GM19468 (cell line): Measurements from ENCODE around the gene DLG2.

Source experiments
- ATAC-seq: cut with Tn5 transposase; IDR thresholded peaks from one replicate; pipeline ENCODE4 v1.9.1; 2021; ENCODE audit warnings: mild to moderate bottlenecking, moderate library complexity, moderate number of reproducible peaks; ENCODE audit not compliant: unreplicated experiment; ENCODE audit errors: extremely low read depth

The DLG2 gene

DNA sequence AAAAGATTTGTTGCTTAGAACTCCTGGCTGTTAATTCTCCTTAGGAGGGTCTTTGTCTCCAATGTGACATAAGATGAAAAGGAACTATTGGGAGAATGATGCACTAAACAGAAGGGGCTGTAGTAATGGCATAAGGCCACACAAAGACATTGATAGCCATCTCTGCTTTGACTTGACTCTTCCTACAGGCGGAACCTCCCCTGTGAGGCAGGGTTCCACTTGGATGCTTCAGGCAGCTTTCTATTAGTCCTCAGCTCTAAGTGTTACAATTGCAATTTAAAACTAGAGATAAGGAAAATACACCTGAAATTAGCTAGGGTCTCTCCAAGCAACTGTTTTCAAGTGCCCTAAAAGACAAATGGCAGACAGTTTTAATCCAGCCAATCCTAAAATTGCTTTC lies 1949.4 kb downstream of the DLG2 start:
- no peak for ATAC-seq

DNA sequence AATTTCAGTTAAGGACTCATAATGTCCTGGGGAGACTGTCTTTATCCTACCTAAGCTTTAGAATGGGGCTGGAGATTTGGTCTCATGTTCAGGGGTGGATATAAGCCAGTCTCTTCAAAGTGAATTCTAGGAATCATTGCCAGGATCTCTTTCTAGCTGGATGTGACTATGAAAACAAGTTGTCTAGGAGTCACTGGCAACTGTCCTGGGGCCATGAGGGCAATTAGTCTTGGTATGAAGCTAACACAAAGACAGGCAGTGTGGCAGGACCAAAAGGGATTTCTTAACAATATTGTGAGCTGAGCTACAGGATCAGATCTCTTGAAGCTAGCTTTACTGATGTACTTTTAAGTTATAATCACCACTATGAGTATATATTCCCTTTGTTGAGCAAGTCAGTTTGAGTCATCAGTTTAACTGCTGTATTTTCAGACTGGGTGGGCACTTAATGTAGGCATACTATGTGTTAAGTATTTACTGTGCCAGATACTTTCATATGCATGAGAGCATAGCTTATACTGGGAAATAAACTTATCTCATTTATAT lies 1951.0 kb downstream of the DLG2 start:
- ATAC-seq: no peak

DNA sequence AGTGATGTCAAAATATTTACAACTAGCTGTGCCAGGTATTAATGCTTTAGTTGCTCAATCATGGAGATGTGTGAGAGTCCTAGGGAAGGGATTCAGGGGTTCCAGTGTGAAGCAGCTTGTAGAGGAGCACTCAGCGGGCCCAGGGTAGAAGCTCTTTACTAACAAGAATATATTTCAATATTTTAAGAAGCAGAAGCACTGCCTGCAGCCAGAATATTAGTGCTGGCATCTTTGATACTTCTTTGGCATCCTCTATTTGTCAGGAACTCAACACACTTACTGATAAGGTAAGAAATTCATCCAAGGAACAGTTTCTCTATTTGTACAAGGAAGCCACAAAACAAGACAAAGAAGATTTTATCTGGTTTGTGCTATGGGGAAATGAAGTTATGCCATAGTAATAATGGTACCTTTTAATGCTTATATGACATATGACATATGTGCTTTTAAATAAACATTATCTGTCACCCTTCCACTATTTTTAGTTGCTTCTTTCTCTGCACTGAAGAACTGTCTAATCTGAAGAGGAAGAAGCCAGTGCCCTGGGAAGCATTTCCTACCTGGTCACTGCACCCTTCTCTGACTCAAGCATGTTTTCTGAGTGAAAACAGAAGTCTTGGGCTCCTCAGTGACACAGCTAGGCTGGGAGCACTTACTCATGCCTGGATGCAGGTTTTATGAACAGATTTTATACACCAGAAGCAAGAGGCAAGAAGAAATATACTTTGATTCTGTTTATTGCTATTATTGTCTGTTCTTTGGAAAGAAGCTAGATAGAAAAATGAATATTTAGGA lies 1952.8 kb downstream of the DLG2 start:
- ATAC-seq: no peak

DNA sequence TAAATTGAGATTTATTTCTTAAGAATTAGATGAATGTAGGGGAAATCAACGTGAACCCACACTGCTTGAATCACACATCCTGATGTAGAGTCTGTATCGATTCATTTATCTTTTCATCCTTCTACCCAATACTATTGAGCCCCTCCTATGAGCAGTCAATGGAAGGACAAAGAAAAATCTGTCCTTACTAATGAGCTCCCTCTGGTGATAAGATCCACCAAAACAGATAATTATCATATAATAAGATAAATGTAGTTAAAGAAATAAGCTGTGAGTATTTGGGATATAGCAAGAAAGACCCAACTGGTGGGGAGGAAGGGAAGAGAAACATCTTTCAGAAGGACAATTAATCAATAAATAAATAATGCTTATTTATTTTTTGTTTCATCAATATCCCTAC lies 1955.9 kb downstream of the DLG2 start:
- no peak for ATAC-seq

DNA sequence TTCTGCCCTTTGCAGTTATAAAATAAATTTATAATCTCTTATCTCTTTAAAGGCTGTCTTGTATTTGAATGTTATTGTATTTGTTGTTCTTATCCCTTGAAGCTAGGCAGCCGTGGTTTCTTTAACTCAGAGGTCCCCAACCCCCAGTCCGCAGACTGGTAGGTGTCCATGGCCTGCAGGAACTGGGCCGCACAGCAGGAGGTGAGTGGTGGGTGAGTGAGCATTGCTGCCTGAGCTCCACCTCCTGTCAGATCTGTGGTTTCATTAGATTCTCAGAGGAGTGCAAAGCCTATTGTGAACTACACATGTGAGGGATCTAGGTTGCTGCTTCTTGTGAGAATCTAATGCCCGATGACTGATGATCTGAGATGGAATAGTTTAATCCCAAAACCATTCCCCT lies 1961.0 kb downstream of the DLG2 start:
- ATAC-seq: no peak

DNA sequence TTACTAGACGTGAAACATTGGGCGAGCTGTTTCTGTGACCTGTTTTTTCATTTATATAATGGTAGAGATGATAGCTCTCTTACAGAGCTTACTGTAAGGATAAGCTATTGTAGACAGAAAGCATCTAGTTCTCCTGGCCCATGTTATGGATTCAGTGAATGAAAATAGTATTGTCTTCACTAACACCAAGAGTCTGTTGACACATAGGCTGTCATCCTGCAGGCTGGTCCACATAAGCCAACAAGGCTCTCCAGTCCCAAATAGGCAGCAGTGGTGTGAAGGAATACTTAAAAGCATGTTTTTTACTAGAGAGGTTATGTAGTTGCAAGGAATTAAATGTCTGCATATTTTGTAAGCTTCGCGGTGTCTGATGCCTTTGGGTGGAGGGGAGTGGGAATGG lies 1963.2 kb downstream of the DLG2 start:
- ATAC-seq: no peak

DNA sequence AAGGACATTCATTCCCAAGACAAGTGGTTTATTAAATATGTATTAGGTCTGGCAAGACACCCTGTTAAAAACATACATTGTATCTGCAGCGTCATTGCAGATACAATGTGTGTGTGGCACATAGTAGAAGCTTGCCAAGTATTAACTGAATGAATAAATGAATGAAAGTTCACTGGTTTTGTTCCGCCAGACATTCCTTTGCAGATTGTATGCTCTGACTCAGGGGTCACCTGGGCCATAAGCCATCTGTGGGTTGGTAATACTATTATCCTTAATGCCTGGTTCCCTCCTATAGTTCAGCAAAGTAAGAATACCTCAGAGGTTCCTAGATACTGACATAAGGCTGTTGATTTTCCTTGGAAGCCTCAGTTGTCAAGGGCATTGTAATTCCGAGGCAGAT lies 1963.7 kb downstream of the DLG2 start:
- ATAC-seq: no peak

DNA sequence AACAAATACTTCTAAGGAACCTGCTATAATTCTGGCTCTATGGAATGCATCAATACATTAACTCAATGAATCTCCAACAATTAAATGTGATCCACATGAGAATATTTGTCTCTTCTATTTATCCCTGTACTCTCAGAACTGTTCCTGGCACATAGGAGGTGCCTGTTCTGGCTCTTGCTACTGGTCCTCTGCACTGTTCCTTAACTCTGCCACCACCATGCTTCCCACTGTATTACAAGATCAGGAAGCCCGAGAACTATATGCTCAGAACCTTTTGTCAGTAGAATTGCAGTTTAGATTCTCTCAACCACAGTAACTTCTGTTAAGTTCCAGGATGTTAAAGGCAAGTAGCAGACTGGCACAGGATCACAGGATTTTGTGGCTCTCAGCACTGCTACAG lies 1964.7 kb downstream of the DLG2 start:
- no peak for ATAC-seq

DNA sequence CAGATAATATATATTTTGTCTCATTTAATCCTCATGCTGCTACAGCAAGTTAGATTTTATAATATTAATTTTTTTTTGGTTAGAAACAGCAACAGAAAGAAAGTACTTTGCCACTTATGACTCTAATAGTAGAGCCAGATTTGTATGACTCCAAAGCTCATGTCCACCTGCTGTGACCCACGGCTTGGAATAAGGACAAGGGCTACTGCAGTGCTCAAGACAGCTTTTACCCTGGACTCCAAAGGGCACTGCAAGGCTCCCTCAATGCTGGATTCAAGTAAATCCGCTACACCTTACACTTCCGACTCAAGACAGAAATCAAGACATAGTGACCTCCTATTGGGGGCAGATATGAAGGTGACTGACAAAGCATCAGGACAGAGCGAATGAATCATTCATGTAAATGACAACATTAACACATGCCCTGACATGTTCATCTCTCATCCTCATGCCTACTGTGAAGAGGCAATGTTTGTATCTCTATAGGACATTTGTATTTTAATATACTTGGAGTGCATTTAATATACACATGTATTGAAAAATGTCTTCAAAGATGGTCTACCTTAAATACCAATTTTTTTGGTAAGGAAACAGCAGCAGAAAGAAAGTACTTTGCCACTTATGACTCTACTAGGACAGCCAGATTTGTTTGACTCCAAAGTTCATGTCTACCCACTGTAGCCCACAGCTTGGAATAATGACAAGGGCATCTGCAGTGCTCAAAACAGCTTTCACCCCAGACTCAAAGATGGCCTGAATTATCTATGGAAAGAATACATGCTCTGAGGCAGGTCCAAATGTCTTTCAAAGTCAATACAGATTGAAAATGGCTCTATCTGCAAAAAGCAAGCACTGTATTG lies 1965.4 kb downstream of the DLG2 start:
- no peak for ATAC-seq

DNA sequence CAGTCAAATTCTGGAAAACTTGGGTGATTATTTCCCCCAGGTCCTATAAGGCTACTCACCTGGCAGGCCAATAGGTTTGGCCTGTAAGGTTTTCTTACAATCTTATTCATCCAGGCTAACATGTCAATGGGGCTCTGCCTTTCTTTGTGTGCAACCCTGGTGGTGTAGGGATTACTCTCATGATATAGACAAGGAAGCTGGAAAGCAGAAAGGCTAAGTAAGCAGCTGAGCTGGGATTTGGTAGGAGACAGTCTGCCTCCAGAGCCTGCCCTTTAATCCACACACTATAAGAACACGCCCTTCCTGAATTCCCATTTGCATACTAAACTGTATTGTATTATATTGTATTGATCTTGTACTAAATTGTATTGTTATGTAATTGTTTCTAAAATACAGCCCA lies 1967.7 kb downstream of the DLG2 start:
- no peak for ATAC-seq

DNA sequence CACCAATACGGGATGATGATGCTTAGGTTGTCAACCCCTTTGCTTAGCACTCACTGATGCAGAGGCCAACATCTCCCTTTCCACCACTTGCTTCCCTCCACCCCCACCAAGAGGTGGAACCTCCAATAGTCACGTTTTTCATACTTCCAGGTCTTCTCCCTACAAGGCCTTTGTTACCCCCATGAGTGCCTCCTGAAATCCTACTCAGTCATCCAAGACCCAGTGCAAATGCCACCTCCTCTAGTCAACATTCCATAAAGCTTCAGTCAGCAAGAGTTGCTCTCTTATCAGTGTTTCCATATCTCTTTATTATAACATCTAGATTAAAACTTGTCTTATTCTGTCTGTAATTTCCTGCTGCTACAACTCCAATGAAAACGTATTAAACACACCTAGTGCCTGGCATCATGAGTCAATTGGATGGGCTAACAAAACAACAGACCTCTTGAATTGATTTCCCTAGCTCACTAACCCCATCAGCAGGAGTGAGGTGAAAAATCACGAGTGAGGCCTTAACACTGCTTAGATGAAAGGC lies 1970.3 kb downstream of the DLG2 start:
- ATAC-seq: no peak

DNA sequence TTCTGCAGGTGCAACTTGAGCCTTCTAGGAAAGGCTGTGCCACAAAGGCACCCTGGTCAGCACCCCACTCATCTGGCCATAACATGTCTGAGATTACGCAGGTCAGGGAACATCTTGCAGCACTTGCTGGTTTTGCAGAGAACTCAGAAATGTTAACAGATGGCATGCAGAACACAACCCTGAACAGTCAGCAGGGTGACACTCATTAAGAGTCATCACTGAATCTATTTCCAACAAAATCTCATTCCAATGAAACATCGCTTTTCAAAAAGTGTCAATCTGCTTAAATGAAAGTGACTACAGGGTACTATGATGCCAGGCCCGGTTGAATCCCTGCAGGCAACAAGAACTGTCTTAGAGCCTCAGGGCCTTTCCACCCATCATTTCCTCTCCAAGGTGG lies 1971.2 kb downstream of the DLG2 start:
- no peak for ATAC-seq

DNA sequence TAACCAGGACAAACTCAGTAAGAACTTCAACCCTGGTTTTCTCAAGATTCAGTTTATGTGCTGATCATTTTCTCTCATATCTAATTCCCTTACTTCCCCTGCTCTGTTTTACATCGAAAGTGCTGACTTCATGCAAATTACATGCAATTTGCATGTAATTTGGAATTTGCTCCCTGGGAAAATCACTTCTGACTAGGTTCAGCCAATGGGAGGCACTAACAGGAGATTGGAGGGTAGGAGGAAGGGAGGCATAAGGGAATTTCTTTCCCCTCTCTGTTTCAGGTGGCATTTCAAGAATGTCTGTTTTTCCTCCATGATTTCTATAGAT lies 1977.7 kb downstream of the DLG2 start:
- no peak for ATAC-seq

DNA sequence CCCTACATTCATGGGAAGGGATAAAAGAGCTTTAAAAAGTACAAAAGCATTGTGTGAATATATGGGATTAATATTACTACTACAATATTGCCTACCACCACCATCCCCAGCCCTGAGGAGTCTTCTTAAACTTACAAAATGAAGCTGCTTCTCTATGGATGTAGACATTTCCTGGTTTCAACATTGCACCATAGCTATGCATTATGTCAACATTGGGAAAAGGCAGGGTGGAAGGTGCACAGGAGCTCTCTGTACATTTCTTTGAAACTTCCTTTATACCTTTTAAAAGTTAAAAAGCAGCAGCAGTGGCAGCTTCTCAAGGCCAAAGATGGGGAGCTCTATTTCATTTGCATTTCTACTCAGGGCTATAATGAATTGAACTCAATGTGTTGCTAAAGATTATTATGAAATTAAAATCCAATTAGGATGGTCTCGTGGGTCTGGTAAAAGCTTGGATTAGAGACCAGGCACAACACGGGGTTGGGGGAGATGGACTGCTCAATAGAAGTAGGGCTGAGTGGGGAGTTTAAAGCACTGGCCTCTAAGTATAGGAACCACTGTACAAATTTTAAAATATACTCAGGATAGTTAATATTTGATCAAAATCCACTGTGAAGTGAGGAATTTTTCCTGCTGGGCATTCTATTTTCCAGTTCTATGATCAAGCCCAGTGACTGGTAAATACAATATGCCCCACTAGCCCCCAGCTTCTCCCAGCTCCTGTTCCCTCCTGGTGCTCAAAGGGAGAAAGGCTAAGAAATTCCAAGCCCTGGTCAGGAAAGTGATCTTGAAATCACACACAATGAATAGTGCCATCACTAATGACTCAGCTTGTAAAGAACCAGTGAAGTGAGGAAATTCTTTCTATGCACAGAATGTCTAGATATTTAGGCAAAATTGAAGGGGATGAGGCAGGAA lies 1978.3 kb downstream of the DLG2 start:
- ATAC-seq: no peak

DNA sequence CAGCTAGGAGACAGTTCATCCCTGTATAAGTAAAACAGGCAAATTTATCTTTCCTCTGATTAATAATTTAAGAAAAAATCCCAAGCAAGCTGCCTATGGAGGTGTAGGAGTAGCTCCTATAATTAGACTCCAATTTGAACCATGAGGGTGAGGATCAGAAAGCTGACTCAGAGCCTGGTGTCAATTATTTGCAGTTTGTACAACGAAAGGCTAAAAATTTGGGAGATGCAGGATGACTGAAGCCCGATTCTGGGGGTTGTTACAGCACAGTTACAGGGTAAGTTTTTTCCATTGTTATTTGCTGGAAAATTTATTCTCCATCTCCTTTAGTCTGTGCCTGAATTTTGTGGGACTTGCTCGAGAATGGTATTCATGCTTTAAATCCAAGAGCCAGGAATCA lies 1981.6 kb downstream of the DLG2 start:
- ATAC-seq: no peak

DNA sequence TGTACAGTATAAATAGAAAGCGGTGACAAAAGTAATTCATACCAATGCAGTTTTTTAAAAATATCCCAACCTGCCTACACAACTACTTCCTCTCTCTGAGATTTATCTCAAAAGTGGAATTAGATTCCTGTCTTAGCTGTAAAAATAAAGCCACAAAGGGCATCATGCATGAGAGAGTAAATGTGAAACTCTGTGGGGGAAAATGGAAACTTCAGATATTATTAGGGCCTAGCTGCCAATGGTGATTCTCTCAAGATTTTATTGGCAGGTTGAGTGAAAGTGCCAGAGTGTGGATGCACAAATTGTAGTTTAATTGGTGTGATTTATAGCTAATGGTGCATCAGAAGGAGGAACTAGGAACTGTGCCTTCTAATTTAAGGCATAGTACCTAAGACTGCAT lies 1984.0 kb downstream of the DLG2 start:
- peak; percentile 24 for ATAC-seq

DNA sequence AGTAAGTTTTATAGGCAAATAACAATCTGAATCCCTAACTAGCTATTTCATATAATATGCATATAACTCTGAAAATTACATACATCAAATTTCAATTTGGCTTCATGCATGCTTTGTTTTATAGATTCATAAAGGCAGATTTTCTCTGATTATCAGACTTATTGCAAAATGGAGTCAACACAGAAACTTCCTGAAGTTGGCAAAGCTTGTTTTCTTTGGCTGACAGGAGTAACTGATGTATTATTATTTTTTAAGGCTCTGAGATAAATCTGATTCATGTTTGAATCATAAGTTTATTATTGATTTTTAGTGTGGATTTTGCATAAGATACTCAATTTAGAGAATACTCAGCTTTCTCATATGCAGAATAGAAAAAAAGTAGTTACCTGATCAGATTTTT lies 1984.6 kb downstream of the DLG2 start:
- no peak for ATAC-seq

DNA sequence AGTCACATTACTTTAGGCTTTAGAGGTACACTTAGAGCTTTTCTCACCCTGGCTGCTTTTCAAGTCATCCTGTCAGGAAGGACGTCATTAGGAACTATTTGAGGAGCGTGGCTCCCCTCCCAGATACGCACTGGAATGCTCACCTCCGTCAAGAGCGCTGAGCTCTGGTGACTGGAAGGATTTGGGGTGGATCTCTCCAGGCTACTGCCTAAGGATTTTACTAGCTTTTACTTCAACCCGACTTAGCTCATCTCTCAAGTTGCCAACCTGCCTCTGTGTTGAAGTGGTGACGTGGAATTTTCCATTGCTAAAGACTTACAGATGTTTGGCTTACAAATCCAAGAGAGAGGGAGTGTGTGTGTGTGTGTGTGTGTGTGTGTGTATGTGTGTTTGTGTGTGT lies 1985.6 kb downstream of the DLG2 start:
- no peak for ATAC-seq

DNA sequence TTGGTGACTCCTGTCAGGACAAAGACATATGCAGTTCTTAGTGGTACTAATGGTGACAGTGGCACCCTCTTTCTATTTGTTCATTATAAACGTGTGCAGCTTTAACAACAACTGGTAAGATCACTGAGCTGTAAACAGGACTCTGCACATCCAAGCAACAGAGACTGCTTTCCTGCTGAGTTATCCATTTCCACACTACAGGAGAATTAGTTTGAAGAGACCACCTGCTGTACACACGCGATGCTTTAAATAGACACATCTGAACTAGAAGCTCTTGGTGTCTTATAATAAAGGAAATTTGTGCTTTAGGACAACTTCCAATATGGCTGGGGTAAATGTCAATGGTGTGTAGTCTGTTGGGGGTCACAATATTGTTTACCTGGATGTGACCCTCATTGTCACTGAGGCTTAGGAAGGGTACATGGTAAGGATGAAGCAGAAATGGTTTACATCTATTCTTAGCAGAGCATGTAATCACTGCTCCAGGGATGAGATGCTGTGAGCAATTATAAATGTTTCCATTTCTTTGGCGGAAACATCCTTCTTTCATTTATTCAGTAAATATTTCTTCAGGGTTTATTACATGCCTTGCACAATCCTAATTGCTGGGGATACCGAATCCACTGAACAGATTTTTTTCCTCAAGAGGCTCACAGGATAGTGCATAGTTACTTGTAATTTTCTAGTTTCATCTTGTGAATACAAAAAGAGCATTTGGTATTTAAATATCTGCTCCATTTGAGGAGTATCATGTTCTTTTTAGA lies 1987.0 kb downstream of the DLG2 start:
- ATAC-seq: no peak
